HUDEP-2 (cell line): ENCODE results near the gene STEAP2.
"Not testable (repeated sequence)": the region's sequence is repeated elsewhere in the genome, so short reads cannot be mapped to it uniquely, and the experiment has no call there.

Experiments
- DNase-seq, 76 experiments: peaks; one replicate each; lab custom pipeline; 2025; ENCODE audit not compliant: unreplicated experiment in 76 of 76; lab: John Stamatoyannopoulos, UW

The STEAP2 gene

DNA sequence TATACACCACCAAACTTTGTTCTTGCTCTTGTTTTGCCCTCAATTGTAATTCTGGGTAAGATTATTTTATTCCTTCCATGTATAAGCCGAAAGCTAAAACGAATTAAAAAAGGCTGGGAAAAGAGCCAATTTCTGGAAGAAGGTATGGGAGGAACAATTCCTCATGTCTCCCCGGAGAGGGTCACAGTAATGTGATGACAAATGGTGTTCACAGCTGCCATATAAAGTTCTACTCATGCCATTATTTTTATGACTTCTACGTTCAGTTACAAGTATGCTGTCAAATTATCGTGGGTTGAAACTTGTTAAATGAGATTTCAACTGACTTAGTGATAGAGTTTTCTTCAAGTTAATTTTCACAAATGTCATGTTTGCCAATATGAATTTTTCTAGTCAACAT is 20.9 kb downstream of the STEAP2 start:
- DNase-seq = no peak

DNA sequence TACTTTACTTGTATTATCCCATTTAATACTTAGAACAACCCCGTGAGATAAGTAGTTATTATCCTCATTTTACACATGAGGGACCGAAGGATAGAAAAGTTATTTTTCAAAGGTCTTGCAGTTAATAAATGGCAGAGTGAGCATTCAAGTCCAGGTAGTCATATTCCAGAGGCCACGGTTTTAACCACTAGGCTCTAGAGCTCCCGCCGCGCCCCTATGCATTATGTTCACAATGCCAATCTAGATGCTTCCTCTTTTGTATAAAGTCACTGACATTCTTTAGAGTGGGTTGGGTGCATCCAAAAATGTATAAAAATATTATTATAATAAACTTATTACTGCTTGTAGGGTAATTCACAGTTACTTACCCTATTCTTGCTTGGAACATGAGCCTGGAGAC is 22.0 kb downstream of the STEAP2 start:
- DNase-seq = no peak

DNA sequence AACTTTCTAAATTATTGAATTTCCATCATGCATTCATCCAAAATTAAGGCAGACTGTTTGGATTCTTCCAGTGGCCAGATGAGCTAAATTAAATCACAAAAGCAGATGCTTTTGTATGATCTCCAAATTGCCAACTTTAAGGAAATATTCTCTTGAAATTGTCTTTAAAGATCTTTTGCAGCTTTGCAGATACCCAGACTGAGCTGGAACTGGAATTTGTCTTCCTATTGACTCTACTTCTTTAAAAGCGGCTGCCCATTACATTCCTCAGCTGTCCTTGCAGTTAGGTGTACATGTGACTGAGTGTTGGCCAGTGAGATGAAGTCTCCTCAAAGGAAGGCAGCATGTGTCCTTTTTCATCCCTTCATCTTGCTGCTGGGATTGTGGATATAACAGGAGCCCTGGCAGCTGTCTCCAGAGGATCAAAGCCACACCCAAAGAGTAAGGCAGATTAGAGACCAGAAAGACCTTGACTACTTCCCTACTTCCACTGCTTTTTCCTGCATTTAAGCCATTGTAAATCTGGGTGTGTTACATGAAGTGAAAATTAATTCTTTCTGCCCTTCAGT is 25.3 kb downstream of the STEAP2 start:
- no peak for DNase-seq

DNA sequence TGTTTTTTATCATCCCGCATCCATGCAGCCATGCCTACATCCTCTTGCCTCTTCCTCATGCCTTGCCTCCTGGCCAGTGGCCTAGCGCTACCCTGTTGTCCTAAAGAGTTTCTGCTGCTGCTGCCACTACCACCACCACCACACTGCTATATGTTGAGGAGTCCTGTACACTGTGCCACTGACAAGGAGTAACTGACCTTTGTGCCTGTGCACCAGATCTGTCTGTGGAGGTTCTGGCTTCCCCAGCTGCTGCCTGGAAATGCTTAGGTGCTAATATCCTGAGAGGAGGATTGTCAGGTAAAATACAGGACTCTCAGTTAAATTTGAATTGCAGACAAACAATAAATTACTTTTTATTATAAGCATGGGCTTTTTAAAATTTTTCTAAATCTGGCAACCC is 26.5 kb downstream of the STEAP2 start:
- no peak for DNase-seq

DNA sequence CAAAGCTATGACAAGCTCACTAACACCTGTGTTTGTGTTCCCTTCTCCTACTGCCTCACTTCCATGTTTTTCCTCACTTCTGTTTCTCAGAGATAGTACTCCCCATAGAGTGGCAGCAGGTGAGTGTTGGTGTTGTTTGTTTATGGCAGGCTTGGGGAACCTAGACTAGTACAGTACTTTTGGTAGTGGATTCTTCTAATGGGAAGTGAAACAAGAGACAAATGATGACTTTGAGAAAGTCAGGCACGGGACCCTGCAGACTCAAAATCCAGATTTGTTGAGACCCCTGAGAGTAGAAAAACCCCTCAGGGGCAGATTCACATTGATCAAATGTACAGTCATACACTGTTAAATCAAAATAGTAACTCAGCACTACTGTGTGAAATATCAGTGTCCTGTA is 27.0 kb downstream of the STEAP2 start:
- DNase-seq = no peak

DNA sequence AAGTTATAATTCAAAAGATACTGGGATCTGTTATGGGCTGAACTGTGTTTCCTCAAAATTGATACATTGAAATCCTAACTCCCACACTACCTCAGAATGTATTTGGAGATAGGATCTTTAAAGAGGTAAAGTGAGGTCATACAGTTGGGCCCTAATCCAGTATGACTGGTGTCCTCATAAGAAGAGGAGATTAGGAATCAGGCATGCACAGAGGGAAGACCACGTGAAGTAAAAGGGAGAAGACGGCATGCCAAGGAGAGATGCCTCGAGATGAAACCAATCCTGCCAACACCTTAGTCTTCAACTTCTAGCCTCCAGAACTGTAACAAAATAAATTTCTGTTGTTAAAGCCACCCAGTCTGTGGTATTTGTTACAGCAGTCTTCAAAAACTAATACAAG is 27.5 kb downstream of the STEAP2 start:
- DNase-seq = peak in 1 of 76 experiments; percentile 3

DNA sequence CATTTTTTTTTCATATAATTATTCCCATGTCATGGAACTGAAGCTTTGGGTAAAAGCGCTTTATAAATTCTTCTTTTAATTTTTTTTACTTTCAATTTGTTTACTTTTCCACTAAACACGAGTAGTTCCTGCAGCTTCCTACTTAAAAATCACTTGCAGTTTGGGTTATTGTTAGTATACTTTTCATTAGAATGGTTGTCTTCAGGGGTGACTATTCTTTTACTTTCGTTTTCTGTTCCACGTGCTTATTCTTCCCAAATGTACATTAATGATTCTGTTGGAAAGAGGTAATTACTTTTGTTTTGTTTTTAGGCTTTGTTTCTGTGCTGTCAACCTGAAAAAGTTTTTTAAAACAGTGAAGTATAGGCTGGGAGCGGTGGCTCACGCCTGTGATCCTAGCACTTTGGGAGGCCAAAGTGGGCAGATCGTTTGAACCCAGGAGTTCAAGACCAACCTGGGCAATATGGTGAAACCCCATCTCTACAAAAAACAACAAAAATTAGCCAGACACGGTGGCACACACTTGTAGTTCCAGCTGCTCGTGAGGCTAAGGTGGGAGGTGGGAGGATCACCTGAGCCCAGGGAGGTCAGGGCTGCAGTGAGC is 28.2 kb downstream of the STEAP2 start:
- no peak for DNase-seq

DNA sequence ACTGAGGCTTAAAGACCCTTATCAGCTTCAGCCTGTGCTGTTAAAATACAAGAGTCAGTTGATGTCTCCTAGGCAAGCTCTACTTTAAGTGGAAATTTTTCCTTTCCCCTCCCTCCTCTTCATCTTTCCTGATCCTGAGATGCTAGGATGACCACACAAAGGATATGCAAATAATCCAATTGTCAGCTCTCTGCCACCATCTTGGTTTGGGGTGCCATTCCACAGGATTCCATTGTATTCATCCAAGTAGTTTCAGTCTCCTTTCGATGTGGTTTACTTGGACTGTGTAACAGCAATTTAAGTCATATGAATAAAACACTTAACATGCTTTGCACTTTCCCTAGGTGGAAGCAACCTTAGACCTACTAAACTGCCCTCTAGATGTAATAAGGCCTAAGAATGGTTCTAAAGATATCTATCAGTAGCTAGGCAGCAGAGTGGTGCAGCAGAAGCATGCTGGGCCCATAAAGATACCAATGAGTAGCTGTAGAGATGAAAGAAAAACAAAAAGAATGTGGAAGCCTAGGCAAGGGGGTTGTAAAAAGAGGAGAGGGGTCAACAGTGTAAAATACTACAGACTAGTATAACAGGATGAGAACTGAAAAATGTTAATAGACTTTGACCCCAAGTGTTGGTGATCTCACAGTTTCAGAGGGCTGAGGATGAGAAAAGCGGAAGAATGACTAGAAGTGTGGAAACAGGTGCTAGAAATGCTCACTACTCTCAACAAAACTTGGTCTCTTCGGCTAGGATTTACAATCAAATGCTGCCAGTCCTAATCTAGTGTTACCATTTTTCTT is 31.0 kb downstream of the STEAP2 start:
- peak in 1 of 76 experiments; percentile 0 for DNase-seq

DNA sequence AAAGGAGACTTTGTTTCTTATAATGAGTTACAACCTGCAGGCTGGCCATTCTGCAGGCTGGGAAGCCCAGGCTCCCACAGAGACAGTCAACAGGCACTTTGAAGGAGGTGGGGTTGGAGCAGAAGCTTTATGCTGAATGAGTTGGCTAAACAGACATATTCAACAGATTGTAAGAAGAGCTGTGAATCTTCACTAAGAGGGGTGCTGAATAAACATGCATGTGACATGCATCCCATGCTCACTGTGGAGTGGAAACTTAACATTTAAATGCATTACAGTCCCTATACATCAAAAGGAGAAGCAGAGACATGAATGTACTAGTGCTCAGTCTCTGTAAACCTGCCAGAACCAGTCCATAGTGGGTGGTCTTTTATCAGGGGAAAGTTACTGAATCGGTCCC is 32.0 kb downstream of the STEAP2 start:
- no peak for DNase-seq

DNA sequence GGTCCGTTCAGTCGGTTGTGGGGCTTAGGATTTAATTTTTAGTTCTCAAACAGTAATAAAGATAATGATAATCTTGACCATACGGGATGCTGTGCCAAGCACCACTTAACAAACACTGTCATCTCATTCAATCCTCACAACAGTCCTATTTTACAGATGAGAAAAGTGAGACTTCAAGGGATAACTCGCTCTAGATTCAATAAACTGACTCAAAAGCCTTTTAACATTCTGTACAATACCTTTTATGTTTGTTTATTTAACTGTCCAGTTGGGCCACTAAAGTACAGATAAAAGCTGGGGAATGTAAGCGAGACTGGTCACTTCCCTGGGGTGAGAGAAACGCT is 33.0 kb downstream of the STEAP2 start:
- DNase-seq = no peak

DNA sequence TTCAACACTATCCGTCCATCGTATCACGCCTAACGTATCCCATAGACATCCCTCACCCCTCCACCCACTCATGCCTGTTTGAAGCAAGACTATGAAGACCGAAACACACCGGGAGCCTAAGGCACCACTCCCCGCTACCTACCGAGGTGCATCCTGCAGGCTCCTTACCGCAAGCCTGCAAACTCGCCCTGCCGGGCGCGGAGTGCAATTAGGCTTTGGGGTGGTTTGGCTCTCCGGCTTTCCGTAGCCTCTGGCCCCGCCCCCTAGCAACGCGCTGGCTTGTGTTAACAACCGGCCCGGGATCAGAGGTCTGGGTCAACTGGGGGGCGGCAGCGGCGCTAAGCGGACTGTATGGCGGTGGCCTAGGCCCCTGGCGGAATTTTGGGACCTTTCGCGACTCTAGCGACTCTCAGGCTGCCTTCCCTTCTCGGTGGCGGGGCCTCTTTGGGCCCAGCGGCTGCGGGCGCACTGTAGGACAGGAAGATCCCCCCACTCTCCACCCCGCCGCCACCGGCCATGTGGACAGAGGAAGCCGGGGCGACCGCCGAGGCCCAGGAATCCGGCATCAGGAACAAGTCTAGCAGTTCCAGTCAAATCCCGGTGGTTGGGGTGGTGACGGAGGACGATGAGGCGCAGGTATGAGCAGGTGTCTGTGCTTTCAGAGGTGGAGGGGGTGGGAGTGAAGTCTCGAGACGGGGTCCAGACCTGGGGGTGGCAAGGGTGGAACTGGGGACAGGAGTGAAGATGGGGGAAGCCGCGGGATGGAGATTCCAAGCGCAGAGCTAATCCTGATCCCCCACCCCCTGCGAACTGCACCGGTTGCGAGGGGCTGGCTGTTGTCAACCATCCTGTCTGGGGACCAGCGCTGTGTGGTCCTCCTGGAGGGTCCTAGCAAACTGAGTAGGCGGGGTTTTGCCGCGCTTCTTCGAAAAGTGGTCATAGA is 33.6 kb downstream of the STEAP2 start, which contains the start of gene CFAP69:
TSS of gene CFAP69 (plus strand) at position 266 of the 943 bp plus-strand sequence. CDS start at position 517, 251 bp downstream.
- DNase-seq = peak in 71 of 76 experiments; percentile 15 to 84 (median 65)

DNA sequence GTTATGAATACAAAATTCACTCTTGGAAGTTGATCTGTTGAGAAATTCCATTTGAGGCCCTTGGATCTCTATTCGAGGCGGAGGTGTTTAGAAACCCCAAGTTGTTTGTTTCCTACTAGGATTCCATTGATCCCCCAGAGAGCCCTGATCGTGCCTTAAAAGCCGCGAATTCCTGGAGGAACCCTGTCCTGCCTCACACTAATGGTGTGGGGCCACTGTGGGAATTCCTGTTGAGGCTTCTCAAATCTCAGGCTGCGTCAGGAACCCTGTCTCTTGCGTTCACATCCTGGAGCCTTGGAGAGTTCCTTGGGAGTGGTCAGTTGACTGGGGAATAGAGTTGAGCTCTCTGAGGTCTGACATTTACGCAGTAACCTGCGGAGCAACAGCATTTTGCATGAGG is 34.6 kb downstream of the STEAP2 start:
- DNase-seq = no peak

DNA sequence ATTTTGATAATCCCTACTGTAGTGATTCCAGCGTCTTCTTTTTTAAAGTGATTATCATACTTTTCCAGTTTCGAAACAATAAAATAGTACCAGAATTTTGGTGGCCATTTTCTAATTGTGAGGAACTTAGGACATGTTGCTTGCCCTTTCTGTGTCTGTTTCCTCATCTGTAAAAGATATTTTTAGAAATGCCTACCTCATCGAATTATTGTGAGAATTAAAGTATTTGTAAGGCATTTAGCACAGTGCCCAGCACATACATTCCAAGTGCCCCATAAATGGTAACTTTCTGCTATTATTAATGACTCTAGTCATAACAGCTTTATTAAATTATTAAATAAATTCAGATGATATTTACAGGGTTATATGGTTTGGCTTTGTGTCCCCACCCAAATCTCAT is 37.2 kb downstream of the STEAP2 start:
- no peak for DNase-seq

DNA sequence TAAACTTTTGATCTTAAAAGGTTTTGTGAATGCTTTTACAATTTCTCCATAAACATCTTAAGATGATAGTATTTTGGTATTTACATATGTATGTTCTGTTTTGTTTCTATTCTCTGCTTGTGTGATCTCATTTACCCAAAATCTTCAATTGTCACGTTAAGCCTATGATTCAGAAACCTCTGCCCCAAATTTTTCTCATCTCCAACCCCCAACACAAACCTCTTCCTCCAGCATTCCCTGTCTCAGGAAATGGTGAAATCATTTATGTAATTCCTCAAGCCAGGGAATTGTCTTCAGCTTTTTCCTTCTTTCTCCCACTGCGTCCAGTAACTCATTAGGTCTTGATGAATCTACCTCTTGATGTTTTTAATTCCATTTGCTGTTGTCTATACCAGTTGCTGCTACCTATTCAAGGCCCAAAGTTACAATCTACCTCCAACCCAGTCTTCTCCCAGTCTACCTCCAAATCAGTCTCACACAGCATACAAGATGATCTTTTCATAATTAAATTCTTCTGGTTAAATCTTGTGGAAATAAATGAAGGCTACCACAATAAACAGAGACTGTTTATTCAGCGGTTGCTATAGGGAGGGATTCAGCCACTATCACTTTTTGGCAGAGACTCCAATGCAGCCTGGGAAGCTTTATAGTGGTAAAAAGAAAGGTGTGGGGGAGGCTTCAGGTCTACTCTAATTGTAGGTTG is 39.2 kb downstream of the STEAP2 start:
- no peak for DNase-seq

DNA sequence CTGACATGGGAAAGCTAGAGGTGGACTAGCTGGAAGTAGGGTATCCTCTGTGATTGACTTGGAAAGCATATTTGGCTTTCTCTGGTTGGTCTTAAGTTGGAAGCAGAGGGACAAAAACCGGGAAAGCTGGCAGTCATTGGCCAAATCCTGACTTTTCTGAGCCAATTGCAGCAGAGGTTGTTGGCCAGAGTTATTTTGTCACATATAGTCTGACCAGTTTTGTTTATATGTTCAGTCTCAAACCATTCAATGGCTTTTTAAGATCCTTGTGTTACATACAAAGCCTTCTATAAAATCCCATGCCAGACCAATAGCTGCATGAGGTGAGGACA is 39.7 kb downstream of the STEAP2 start:
- DNase-seq = no peak

DNA sequence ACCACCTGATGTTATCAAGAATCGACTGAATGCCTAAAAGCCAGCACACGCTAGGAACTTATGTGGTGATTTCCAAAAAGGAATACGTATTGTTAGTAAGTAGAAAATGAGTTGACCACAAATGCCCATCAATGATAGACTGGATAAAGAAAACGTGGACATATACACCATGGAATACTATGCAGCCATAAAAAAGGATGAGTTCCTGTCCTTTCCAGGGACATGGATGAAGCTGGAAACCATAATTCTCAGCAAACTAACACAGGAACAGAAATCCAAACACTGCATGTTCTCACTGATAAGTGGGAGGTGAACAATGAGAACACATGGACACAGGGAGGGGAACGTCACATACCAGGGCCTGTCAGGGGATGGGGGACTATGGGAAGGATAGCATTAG is 44.5 kb downstream of the STEAP2 start:
- DNase-seq = not testable (repeated sequence)

DNA sequence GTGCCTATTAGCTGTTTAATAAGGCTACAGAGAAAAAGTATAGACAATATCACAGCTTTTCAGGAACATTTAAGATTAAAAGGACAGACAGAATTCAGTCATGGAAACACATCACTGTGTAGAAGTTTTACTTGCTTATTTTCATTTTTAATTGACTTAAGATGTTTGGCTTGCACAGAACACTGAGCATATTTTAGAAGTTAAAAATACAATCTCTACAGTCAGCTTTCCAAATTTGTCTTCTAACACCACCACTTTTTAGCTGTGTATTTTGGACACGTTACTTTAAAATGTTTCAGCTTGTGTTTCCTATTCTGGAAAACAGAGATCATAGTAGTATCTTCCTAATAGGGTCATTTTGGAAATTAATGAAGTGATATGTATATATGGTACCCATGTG is 45.2 kb downstream of the STEAP2 start:
- DNase-seq = no peak

DNA sequence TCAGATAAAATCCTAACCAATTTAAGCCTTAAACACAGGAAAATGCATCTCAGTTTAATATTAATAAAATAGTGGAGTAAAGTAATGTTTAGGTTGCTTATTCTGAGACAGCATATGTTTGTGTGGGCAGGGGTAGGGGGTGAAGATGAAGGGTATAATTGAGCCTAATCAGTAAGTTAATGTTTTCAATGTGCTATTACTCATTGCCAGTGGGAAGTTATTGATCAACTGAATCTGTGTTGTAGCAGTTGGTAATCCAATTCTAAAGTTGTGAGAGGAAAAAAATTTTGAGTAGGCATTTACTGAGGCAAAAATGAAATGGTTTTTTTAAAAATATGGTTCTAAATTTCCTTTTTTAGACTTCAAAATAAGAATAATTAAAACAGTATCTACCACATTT is 49.9 kb downstream of the STEAP2 start:
- DNase-seq = no peak

DNA sequence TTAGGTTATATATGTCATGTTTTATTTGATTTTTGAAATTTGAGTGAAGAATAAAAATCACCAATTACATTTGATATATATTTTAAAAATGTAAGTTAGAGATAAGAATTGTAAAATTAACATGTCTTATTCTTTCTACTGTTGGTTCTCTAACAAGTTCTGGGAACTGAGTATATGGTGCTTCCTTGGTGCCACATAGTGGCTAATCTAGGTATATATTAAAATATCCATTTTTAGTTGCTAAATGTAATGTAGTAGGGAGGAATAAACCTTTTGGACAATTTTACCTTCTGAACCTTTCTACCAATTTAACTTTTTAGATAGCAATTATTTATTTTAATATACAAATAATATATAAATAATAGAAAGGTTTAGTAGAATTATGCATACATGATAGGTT is 50.9 kb downstream of the STEAP2 start:
- DNase-seq = no peak

DNA sequence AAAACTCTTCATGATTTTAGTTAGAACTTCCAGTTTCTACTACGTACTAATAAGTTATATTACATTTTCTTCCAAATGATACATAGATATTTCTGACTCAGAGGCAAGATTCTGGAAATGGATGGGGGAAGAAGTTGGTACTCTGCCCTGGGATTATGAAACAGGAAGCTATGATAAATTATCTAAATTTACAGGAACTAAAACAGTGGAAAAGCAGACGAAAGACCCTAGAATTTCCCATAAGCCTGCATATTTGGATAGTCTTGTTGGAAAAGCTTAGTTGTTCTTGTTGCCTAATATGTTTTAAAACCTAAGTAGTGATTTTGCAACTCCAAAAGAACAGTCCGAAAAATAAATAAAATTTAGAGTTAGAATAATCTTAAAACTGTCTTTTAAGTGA is 55.3 kb downstream of the STEAP2 start:
- no peak for DNase-seq
